HEK293T (cell line): ENCODE results near the gene UTP14C.

Source experiments
- CTCF ChIA-PET: fragments of 350-600 bp; formaldehyde crosslinking; extraction: SDS; loops from one replicate; lab custom pipeline; 2021; ENCODE audit warnings: antibody characterized with exemption, inconsistent platforms; lab: Yijun Ruan, JAX
- POLR2A ChIA-PET: fragments of 350-600 bp; formaldehyde crosslinking; extraction: SDS; loops from one replicate; lab custom pipeline; 2020; ENCODE audit warnings: antibody characterized with exemption, inconsistent platforms; lab: Yijun Ruan, JAX
- DNase-seq: peaks from one replicate; pipeline ENCODE4 v3.0.0; 2012; ENCODE audit warnings: mixed read lengths; ENCODE audit errors: extremely low spot score
- ARNT ChIP-seq: fragments of 450-650 bp; IDR thresholded peaks from 2 replicates; pipeline ENCODE4 v1.6.1; 2017; ENCODE audit warnings: mild to moderate bottlenecking
- BHLHE40 ChIP-seq: fragments of 450-650 bp; IDR thresholded peaks from 2 replicates; pipeline ENCODE4 v1.6.1; 2016; ENCODE audit warnings: mild to moderate bottlenecking, moderate library complexity, borderline replicate concordance
- CTBP1 ChIP-seq: fragments of 450-650 bp; IDR thresholded peaks from 2 replicates; pipeline ENCODE4 v1.6.1; 2016; ENCODE audit warnings: borderline replicate concordance
- ELF4 ChIP-seq: fragments of 450-650 bp; IDR thresholded peaks from 2 replicates; pipeline ENCODE4 v1.6.1; 2017; ENCODE audit warnings: antibody characterized with exemption
- FOXA1 ChIP-seq: fragments of 450-650 bp; IDR thresholded peaks from 2 replicates; pipeline ENCODE4 v1.6.1; 2016; ENCODE audit warnings: mild to moderate bottlenecking
- FOXK2 ChIP-seq: fragments of 450-650 bp; IDR thresholded peaks from 2 replicates; pipeline ENCODE4 v1.6.1; 2016; ENCODE audit warnings: mild to moderate bottlenecking
- FOXM1 ChIP-seq: fragments of 450-650 bp; IDR thresholded peaks from 2 replicates; pipeline ENCODE4 v1.6.1; 2017; ENCODE audit warnings: mild to moderate bottlenecking, borderline replicate concordance
- HDGF ChIP-seq: fragments of 450-650 bp; IDR thresholded peaks from 2 replicates; pipeline ENCODE4 v1.6.1; 2017; ENCODE audit warnings: antibody characterized with exemption, borderline replicate concordance
- L3MBTL2 ChIP-seq: fragments of 450-650 bp; conservative IDR thresholded peaks from 2 replicates; pipeline ENCODE4 v1.6.1; 2016; ENCODE audit warnings: mild to moderate bottlenecking
- LEF1 ChIP-seq: fragments of 450-650 bp; IDR thresholded peaks from 2 replicates; pipeline ENCODE4 v1.6.1; 2017; ENCODE audit warnings: mild to moderate bottlenecking, borderline replicate concordance
- NFRKB ChIP-seq: fragments of 450-650 bp; IDR thresholded peaks from 2 replicates; pipeline ENCODE4 v1.6.1; 2016; ENCODE audit warnings: mild to moderate bottlenecking, moderate library complexity
- SP1 ChIP-seq: fragments of 450-650 bp; IDR thresholded peaks from 2 replicates; pipeline ENCODE4 v1.6.1; 2017
- SUZ12 ChIP-seq: fragments of 450-650 bp; IDR thresholded peaks from 2 replicates; pipeline ENCODE4 v1.6.1; 2016; ENCODE audit warnings: mild to moderate bottlenecking
- TARDBP ChIP-seq: fragments of 450-650 bp; IDR thresholded peaks from 2 replicates; pipeline ENCODE4 v1.6.1; 2016
- ZNF384 ChIP-seq: fragments of 450-650 bp; IDR thresholded peaks from 2 replicates; pipeline ENCODE4 v1.6.1; 2016
- TF ChIP-seq, protein P1 (sequence below): fragments of 450-650 bp; IDR thresholded peaks from 2 replicates; pipeline ENCODE4 v1.6.1; 2016

The UTP14C gene

DNA sequence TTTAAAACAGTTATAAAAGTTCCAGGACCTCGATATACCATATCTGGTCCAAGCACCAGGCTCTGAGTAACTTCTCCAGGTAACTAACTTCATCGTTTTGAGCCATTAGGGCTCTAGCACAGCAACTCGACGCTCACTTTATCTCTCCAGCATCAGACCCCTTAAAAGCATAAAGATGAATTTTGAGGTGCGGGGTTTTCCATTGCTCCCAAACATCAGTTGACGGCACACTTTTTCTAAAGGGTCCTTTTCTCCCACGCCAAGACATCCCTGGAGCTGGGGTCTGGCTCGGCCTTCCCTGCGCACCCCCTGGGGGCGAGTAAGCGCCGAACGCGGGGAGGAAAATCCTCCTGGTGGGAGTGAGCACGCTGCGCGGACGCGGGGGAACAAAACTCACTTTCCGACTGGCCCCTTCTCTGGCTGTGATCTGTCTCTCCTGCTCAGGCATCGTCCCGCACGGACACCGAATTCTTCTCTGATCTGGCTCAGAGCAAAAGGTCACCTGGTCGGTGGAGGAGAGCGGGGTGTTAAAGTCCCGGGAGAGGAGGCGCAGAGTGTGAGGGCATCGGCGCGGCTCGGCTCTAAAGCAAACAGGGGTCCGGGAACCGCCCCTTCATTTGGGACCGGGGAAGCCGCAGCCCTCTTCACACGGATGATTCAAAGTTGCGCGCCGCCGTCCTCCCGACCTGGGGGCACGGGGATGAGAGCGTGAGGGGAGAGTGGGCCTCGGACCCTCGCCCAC is 13.4 kb upstream of the UTP14C start, which contains the start of gene ATP7B:
ATP7B (minus strand) TSS at position 561 of the 742 bp plus-strand sequence; CDS start at position 448, 113 bp downstream.
- POLR2A ChIA-PET = no interaction called here

GRCh38 chr13:52011632-52012511 is 12.6 kb upstream of the UTP14C start, which contains the start of gene ALG11:
ALG11 (plus strand) TSS chr13:52012398; CDS start chr13:52012419, 21 bp downstream.
- DNase-seq = peak; percentile 96
- CTCF ChIA-PET = interaction anchor here (0.6 to 1.1 kb wide), 2 partner anchors 8 to 73 kb away, joined by 3 read pairs; no protein-coding TSS in a partner anchor
- POLR2A ChIA-PET = interaction anchor here (1.1 kb wide), 1 partner anchor 182 kb away, joined by 5 read pairs; no protein-coding TSS in a partner anchor
- TF ChIP-seq, protein P1, sequence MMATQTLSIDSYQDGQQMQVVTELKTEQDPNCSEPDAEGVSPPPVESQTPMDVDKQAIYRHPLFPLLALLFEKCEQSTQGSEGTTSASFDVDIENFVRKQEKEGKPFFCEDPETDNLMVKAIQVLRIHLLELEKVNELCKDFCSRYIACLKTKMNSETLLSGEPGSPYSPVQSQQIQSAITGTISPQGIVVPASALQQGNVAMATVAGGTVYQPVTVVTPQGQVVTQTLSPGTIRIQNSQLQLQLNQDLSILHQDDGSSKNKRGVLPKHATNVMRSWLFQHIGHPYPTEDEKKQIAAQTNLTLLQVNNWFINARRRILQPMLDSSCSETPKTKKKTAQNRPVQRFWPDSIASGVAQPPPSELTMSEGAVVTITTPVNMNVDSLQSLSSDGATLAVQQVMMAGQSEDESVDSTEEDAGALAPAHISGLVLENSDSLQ = peak; percentile 99
- TF ChIP-seq L3MBTL2 = peak; percentile 43
- peak; percentile 74 for TF ChIP-seq SP1
- TF ChIP-seq FOXK2 = no peak
- peak; percentile 65; the same call in 1 of the 2 replicates for TF ChIP-seq FOXM1

More for the DNA sequence above, 13.4 kb upstream of the UTP14C start, which contains the start of gene ATP7B:
- CTCF ChIA-PET = no interaction called here
- peak; percentile 33 for DNase-seq
- peak; percentile 24 for TF ChIP-seq L3MBTL2
- no peak for TF ChIP-seq TARDBP

GRCh38 chr13:52012512-52012836 is 12.0 kb upstream of the UTP14C start:
- DNase-seq = no peak
- ChIA-PET CTCF (interaction anchor here (0.6 to 1.1 kb wide), 2 partner anchors 9 to 73 kb away, joined by 3 read pairs; no protein-coding TSS in a partner anchor), POLR2A (interaction anchor here (1.1 kb wide), 1 partner anchor 181 kb away, joined by 5 read pairs; no protein-coding TSS in a partner anchor)
- TF ChIP-seq TARDBP (no peak), NFRKB (peak; percentile 61; the same call in 1 of the 2 replicates), BHLHE40 (no peak), LEF1 (no peak)

DNA sequence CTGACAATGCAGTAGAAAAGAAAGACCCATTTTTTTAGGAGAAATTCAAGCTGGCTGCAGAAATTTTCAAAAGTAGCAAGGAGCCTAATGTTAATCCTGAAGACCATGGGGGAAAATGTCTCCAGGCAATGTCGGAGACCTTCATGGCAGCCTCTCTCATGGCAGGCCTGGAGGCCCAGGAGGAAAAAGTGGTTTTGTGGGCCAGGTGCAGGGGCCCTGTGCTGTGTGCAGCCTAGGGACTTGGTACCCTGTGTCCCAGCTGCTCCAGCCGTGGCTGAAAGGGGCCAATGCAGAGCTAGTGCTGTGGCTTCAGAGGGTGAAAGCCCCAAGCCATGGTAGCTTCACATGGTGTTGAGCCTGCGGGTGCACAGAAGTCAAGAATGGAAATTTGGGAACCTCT is 8.2 kb upstream of the UTP14C start:
- POLR2A ChIA-PET = no interaction called here
- TF ChIP-seq, protein P1 = no peak
- TF ChIP-seq LEF1 (no peak), HDGF (no peak), L3MBTL2 (no peak), BHLHE40 (no peak), SUZ12 (no peak), TARDBP (no peak), ARNT (no peak), NFRKB (no peak), FOXK2 (no peak), CTBP1 (no peak), ZNF384 (no peak), FOXM1 (no peak), ELF4 (no peak), FOXA1 (no peak), SP1 (no peak)
- CTCF ChIA-PET = no interaction called here
- DNase-seq = no peak

DNA sequence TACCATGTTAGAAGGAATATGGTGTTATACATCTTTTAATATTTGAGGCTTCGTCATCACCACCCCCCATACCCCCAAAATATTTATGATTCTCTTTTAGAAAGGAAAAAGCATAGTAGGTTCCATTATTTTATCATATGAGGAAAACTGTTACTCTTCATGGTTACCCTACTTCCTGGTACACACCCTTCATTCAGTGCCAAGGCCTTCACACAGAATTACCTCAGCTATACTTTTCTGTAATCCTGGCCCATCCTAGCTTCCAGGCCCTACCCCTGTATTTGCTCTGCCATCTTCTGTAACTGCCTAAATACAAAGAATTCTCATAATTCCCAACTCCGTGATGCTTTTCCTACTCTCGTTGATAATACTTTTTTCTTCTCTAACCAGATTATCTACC is 4.3 kb upstream of the UTP14C start:
- CTCF ChIA-PET = no interaction called here

More for the DNA sequence above, 4.3 kb upstream of the UTP14C start:
- no peak for DNase-seq
- POLR2A ChIA-PET = no interaction called here
- TF ChIP-seq SP1 (no peak), CTBP1 (no peak), LEF1 (no peak), FOXK2 (no peak), FOXM1 (no peak), HDGF (no peak), NFRKB (no peak), ELF4 (no peak), ARNT (no peak), FOXA1 (no peak), BHLHE40 (no peak), SUZ12 (no peak), L3MBTL2 (no peak), TARDBP (no peak), ZNF384 (no peak)
- TF ChIP-seq, protein P1 = no peak
